ENCODE measurements around the gene OSBPL9.

The OSBPL9 gene

DNA sequence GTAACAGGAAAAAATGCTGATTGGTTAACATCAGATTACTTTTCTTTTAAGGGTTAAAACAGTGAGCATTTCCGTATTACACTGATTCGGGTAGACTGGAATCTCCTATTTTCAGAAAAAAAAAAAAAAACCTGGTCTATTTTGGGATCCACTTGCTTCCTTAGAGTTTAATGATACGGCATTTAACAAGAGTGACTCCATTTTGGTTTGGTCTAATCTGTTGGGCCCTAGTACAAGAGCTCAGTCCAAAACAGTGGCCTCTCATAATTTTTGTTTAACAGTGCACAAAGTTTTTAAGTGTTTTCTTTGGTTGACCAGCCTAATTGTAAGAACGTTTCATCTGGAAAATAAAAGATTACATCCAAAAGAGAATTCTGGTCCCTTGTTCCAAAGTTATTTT, 141.4 kb downstream of the OSBPL9 start:
- H3K27ac ChIP-seq, result no peak overlapping the region
- peaks cover 31% of the 10 kb centered on the region for H3K36me3 ChIP-seq
- H3K4me1 ChIP-seq (ENCODE audit: control insufficient read depth in 1 of 2, insufficient read depth in 1 of 2, low read depth in 1 of 2, low read length in 1 of 2), result no peaks in the 10 kb centered on the region
- H3K9me3 ChIP-seq, result no peaks in the 10 kb centered on the region
- TF ChIP-seq, protein P1, sequence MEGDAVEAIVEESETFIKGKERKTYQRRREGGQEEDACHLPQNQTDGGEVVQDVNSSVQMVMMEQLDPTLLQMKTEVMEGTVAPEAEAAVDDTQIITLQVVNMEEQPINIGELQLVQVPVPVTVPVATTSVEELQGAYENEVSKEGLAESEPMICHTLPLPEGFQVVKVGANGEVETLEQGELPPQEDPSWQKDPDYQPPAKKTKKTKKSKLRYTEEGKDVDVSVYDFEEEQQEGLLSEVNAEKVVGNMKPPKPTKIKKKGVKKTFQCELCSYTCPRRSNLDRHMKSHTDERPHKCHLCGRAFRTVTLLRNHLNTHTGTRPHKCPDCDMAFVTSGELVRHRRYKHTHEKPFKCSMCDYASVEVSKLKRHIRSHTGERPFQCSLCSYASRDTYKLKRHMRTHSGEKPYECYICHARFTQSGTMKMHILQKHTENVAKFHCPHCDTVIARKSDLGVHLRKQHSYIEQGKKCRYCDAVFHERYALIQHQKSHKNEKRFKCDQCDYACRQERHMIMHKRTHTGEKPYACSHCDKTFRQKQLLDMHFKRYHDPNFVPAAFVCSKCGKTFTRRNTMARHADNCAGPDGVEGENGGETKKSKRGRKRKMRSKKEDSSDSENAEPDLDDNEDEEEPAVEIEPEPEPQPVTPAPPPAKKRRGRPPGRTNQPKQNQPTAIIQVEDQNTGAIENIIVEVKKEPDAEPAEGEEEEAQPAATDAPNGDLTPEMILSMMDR (IDR thresholded peaks at IDR 0.05), result no peak
- no peaks in the 10 kb centered on the region for H3K27me3 ChIP-seq
- no peak overlapping the region for H3K4me3 ChIP-seq (ENCODE audit: low read depth in 1 of 2, low read length in 1 of 2)

DNA sequence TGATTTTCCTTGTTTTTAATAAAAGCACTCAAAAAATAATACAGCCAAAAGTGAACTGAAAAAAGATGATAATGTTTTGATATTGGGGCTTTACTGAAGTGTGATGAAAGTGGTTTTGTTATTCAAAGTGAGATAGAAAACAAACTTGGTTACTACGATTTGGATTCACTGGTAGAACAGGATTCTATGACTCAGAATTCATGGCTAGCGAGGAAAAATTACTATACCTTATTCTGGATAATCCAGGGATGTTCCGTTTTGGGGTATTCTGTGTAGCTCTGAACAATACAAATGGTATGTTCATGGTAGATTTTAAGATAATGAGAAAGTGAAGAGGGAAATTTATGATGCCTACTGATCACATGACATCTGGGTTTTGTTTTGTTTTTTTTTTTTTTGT, 144.0 kb downstream of the OSBPL9 start:
- Histone ChIP-seq H3K36me3 (peaks cover 29% of the 10 kb centered on the region), H3K27ac (no peak overlapping the region)
- TF ChIP-seq, protein P1 (IDR thresholded peaks at IDR 0.05), result no peak

DNA sequence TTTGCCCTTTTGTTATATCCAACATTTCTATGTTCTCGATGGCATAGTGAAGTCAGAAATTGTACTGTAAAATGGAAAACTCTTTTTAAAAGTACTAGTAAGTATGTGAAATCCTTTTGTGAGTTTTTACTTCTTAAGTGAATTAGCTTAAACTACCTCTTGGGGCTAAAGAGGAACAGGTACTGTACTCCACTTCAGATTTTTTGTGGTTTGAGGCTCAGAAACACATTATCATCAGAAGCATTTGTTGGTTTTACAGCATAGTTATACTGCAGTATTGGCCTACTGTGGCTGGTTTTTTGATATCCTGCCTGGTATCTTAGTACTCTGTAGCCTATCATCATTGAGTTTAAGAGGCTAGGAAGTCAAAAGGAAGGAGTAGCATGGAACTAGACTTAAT, 144.5 kb downstream of the OSBPL9 start:
- TF ChIP-seq, protein P1 (IDR thresholded peaks at IDR 0.05), result no peak
- no peaks in the 10 kb centered on the region for H3K9me3 ChIP-seq
- H3K4me3 ChIP-seq (ENCODE audit: low read depth in 1 of 2, low read length in 1 of 2), result no peak overlapping the region
- H3K4me1 ChIP-seq (ENCODE audit: control insufficient read depth in 1 of 2, insufficient read depth in 1 of 2, low read depth in 1 of 2, low read length in 1 of 2), result no peaks in the 10 kb centered on the region
- peaks cover 30% of the 10 kb centered on the region for H3K36me3 ChIP-seq
- H3K27me3 ChIP-seq, result no peaks in the 10 kb centered on the region
- H3K27ac ChIP-seq, result no peak overlapping the region

More for the DNA sequence above, 144.0 kb downstream of the OSBPL9 start:
- no peak overlapping the region for H3K4me3 ChIP-seq (ENCODE audit: low read depth in 1 of 2, low read length in 1 of 2)
- no peaks in the 10 kb centered on the region for H3K27me3 ChIP-seq
- no peaks in the 10 kb centered on the region for H3K9me3 ChIP-seq
- H3K4me1 ChIP-seq (ENCODE audit: control insufficient read depth in 1 of 2, insufficient read depth in 1 of 2, low read depth in 1 of 2, low read length in 1 of 2), result no peaks in the 10 kb centered on the region

DNA sequence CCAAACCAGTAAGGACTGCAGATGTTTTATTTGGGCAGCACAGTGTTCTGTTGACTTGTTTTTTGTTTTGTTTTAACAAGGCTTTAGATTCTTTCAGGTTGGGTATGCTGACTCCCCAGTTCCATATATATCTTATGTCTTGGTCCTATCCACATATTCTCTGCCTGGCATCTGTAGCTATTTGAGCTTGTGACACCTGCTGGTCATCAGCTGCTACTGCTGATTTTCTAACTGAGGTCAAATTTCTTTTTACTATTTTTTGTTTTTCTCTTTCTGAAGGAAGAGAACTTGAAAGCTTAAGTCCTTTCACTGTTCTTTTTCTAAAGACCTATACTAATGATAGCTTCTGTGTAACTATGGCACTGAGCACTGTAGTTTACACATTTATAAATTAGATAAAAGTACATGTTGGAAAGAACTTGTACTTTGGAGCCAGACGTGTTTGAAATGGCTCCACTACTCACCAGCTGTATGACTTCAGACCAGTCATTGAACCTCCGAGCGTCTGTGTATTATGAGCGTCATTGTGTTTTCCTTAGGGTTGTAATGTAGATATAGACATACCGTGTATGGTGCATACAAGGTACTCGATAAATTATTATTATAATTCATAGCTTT, 152.2 kb downstream of the OSBPL9 start:
- H3K4me1 ChIP-seq (ENCODE audit: control insufficient read depth in 1 of 2, insufficient read depth in 1 of 2, low read depth in 1 of 2, low read length in 1 of 2), result no peaks in the 10 kb centered on the region
- no peaks in the 10 kb centered on the region for H3K27me3 ChIP-seq
- H3K36me3 ChIP-seq, result peaks cover 62% of the 10 kb centered on the region
- H3K9me3 ChIP-seq, result no peaks in the 10 kb centered on the region
- no peak overlapping the region for H3K4me3 ChIP-seq (ENCODE audit: low read depth in 1 of 2, low read length in 1 of 2)
- H3K27ac ChIP-seq, result no peak overlapping the region
- TF ChIP-seq, protein P1 (IDR thresholded peaks at IDR 0.05), result peak; percentile 56

DNA sequence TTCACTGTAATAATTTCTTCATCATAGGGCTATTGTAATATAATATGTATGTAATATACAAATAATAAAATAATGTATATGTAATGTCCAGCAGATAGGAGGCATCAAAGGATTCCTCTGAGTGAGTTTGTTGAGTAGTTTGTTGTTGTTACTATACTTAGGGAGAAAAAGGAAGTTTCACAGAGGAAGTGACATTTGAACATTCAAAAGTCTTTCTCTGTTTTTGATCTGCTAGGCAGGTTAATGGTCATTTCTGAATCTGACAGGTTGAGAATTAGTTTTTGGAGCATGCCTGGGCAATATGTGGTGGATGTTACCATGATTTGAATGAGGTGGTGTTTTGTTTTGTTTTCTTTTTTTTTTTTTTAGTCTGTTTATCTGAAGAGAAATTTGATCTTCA, 159.5 kb downstream of the OSBPL9 start:
- H3K9me3 ChIP-seq, result no peaks in the 10 kb centered on the region
- H3K36me3 ChIP-seq, result peaks cover 60% of the 10 kb centered on the region
- H3K4me3 ChIP-seq (ENCODE audit: low read depth in 1 of 2, low read length in 1 of 2), result no peak overlapping the region
- TF ChIP-seq, protein P1 (IDR thresholded peaks at IDR 0.05), result no peak
- peak overlapping the region; percentile 74 for H3K27ac ChIP-seq
- H3K4me1 ChIP-seq (ENCODE audit: control insufficient read depth in 1 of 2, insufficient read depth in 1 of 2, low read depth in 1 of 2, low read length in 1 of 2), result peaks cover 7 to 8% of the 10 kb centered on the region in 2 experiments
- no peaks in the 10 kb centered on the region for H3K27me3 ChIP-seq
